GM23338 (cell line): ENCODE measurements around the gene TUBB3. TPM values are rescaled to one million over a fixed set of nuclear protein-coding genes. Genes with fewer than 3 reads are reported as not detected.

Experiments used
- JUNB ChIP-seq: IDR thresholded peaks from one replicate; pipeline ENCODE4 v1.6.1; 2016; ENCODE audit warnings: antibody characterized with exemption; ENCODE audit not compliant: unreplicated experiment
- ZNF462 ChIP-seq: fragments of 250-450 bp; sonication (Bioruptor Pico); IDR thresholded peaks from 2 replicates; pipeline ENCODE4 v1.5.0; 2020; ENCODE audit warnings: mild to moderate bottlenecking, moderate library complexity
- polyA plus RNA-seq: library from polyadenylated mRNA; unstranded; fragments of >200 nt; fragmentation: Nextera tagmentation; extraction: Ambion mirVana; gene quantifications from 2 replicates; pipeline ENCODE4 v1.2.1, GENCODE V29; 2016
- total RNA-seq: library from RNA; depleted of rRNA; stranded (reverse); fragments of >200 nt; shearing (Covaris generic); gene quantifications from 2 replicates; pipeline ENCODE4 v1.2.3, GENCODE V29; 2014
- TF ChIP-seq, protein P1 (sequence below), 2 experiments: fragments of 200-600 bp in 1 of 2; sonication (generic) in 1 of 2; conservative IDR thresholded peaks; 2 replicates each; pipeline versions ENCODE4 v1.5.1 to v1.6.1; 2016 to 2017; ENCODE audit warnings: antibody characterized with exemption in 2 of 2, low read depth in 2 of 2, mild to moderate bottlenecking in 2 of 2, moderate library complexity in 1 of 2
- TF ChIP-seq, protein P2 (sequence below): IDR thresholded peaks from one replicate; pipeline ENCODE4 v1.6.1; 2018; ENCODE audit warnings: antibody characterized with exemption; ENCODE audit not compliant: unreplicated experiment

The TUBB3 gene
- total and polyA plus RNA-seq, 2 experiments from 2014 or later: 149 to 443 TPM

GRCh38 chr16:89880477-89881367, 42.4 kb upstream of the TUBB3 start (continued):
- TF ChIP-seq ZNF462 (CRISPR knock-in tag) (no peak), JUNB (no peak)
- TF ChIP-seq, protein P1, sequence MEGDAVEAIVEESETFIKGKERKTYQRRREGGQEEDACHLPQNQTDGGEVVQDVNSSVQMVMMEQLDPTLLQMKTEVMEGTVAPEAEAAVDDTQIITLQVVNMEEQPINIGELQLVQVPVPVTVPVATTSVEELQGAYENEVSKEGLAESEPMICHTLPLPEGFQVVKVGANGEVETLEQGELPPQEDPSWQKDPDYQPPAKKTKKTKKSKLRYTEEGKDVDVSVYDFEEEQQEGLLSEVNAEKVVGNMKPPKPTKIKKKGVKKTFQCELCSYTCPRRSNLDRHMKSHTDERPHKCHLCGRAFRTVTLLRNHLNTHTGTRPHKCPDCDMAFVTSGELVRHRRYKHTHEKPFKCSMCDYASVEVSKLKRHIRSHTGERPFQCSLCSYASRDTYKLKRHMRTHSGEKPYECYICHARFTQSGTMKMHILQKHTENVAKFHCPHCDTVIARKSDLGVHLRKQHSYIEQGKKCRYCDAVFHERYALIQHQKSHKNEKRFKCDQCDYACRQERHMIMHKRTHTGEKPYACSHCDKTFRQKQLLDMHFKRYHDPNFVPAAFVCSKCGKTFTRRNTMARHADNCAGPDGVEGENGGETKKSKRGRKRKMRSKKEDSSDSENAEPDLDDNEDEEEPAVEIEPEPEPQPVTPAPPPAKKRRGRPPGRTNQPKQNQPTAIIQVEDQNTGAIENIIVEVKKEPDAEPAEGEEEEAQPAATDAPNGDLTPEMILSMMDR (conservative IDR thresholded peaks at IDR 0.05; ENCODE audit: low read depth in 2 of 2): no peak
- TF ChIP-seq, protein P2, sequence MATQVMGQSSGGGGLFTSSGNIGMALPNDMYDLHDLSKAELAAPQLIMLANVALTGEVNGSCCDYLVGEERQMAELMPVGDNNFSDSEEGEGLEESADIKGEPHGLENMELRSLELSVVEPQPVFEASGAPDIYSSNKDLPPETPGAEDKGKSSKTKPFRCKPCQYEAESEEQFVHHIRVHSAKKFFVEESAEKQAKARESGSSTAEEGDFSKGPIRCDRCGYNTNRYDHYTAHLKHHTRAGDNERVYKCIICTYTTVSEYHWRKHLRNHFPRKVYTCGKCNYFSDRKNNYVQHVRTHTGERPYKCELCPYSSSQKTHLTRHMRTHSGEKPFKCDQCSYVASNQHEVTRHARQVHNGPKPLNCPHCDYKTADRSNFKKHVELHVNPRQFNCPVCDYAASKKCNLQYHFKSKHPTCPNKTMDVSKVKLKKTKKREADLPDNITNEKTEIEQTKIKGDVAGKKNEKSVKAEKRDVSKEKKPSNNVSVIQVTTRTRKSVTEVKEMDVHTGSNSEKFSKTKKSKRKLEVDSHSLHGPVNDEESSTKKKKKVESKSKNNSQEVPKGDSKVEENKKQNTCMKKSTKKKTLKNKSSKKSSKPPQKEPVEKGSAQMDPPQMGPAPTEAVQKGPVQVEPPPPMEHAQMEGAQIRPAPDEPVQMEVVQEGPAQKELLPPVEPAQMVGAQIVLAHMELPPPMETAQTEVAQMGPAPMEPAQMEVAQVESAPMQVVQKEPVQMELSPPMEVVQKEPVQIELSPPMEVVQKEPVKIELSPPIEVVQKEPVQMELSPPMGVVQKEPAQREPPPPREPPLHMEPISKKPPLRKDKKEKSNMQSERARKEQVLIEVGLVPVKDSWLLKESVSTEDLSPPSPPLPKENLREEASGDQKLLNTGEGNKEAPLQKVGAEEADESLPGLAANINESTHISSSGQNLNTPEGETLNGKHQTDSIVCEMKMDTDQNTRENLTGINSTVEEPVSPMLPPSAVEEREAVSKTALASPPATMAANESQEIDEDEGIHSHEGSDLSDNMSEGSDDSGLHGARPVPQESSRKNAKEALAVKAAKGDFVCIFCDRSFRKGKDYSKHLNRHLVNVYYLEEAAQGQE: no peak
